ENCODE results near the gene HOTAIR.

Gene HOTAIR

DNA sequence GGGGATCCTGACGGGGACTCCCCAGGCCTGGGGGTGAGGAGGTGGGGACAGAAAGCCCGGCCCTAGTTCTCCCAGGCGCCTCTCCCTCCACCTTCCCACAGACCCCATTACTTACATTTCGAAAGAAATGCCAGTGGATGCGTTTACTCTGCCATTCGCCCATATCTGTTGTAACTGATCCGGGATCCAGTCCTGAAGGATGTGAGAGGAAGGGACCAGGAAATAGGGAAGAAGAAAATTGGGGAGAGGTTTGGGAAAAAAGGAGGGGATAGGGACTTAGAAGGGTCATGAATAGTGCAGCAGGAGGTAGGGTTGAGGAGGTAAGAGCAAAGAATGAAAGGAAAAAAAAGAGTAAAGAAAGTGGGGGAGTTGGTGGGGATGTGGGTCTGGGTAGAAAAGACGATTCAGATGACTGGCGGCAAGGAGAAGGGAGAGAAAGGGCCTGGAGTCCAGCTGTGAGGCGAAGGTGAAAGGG is 18.9 kb downstream of the HOTAIR start:
- no peak for DNase-seq

DNA sequence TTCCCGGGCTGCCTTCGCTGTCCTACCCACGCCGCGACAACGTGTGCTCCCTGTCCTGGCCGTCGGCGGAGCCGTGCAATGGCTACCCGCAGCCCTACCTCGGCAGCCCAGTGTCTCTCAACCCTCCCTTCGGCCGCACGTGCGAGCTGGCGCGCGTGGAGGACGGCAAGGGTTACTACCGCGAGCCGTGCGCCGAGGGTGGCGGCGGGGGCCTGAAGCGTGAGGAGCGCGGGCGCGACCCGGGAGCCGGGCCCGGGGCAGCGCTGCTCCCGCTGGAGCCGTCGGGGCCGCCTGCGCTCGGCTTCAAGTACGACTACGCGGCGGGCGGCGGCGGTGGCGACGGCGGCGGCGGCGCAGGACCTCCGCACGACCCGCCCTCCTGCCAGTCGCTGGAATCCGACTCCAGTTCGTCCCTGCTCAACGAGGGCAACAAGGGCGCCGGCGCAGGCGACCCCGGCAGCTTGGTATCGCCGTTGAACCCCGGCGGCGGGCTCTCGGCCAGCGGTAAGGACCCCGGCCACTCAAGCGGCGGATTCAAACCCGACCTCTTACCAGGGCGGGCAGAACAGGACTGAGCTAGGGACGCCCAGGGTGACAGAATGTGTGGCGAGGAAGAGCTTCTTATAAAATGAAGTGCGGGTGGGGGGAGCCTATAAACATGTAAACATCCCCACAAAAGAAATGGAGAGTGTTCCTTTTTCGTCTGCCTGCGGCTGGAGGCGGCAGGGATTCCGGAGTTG is 19.5 kb downstream of the HOTAIR start:
- no peak for DNase-seq

DNA sequence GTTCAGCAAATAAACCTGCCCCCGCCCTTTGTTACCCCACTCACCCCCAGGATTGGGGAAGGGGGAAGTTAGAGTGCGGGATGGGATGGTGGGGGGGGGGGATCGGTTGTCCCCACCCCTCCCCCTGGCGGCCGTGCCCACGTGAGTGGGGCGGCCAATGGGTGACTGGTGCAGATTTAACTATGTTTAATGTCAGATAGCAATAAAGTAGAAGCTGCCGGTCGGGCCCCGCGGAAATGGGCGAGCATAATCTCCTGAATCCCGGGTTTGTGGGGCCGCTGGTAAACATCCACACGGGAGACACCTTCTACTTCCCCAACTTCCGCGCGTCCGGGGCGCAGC is 20.1 kb downstream of the HOTAIR start, which contains the start of gene HOXC12:
HOXC12 (plus strand) TSS at position 210 of the 342 bp plus-strand sequence; CDS start at position 237, 27 bp downstream.
- no peak for DNase-seq

DNA sequence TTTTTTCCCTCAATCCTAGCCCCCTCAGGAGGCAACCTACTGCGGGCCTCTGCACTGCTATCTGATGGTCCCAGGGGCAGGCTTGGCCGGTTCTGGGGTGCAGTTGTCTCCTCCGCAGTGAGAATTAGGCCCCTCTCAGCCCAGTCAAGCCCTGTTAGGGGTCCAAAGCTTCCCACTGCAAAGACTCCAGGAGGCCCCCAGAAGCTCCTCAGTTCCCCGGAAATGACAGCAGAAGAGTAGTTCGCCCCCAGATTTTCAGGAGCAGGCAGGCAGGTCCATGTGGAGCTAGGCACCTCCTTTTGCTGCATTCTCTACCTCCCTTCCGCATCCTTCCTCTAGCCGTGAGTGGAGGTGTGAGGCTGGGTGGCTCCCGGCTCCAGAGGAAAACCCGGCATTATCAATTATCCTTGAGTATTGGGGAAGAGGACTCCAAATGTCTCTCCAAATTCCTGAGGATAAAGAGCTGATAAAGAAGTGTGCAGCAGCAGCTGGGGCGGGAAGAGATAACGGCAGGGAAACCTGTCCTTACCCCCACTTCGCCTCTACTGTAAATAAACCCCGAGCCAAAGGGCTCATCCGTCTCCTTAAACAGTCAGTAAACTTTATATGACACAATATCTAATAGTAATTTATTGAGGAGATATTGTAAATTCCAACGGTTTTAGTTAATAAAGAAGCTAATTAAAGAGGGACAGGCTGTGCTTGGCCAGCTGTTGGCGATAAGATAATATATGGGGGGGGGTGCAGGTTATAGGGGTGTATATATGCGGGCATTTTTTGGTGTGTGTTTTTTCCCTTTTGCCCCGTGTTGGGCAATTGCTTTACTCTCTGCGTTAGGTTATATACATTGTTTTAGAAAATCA is 20.7 kb downstream of the HOTAIR start:
- no peak for DNase-seq

DNA sequence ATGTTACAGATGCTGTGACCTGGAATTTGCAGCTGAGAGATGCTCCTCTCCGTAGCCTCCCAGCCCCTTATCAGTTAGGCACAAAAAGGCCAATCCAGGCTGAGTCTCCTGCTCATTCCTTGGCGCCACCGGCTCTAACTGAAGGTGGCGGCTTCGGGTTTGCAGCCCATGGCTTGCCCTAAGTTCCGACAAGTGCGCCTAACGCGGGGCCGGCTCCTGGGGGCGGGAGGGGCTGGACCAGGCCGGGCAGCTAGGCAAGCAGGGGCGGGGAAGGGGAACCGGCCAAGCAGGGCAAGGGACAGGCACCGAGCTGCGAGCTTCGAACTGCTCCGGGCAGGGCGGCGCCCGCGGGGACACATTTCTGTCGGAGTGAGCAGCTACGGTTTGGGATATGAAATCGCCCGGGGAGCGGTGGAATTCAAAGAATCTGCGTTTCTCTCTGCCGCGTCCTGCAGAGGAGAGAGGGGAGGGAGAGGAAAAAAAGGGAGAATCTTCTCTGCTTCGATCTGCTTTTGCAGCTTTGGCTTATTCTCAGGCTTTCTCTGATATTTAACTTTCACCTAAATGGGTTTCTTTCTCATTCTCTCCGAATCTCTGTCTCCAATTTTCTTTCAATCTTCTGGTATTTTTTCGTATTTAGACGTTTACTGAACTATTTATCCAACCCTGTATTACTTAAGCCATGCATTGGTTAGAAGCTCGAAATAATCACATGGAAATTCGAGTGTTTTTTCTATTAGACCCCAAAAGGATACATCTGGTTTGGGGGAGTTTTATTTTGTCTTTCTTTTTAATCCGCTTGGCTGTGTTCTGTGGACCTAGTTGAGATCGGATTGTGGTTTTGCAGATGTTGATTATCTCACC is 21.7 kb downstream of the HOTAIR start:
- no peak for DNase-seq

DNA sequence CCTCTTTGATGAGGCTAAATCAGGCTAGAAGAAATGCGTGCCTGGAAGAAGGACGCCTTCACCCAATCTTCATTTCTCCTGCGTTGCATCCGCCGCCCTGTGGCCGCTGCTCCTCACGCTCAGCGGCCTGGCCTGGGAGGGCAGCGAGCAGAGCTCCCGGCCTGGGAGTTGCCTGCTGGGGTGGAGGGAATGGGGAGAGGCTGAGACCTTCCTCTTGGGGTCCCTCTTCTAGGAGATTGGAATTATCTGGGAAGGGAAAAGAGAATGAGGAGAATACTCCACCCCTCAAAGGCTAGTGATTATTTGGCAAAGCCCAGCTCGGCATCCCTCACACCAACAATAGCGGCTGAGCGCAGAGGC is 22.4 kb downstream of the HOTAIR start:
- no peak for DNase-seq

DNA sequence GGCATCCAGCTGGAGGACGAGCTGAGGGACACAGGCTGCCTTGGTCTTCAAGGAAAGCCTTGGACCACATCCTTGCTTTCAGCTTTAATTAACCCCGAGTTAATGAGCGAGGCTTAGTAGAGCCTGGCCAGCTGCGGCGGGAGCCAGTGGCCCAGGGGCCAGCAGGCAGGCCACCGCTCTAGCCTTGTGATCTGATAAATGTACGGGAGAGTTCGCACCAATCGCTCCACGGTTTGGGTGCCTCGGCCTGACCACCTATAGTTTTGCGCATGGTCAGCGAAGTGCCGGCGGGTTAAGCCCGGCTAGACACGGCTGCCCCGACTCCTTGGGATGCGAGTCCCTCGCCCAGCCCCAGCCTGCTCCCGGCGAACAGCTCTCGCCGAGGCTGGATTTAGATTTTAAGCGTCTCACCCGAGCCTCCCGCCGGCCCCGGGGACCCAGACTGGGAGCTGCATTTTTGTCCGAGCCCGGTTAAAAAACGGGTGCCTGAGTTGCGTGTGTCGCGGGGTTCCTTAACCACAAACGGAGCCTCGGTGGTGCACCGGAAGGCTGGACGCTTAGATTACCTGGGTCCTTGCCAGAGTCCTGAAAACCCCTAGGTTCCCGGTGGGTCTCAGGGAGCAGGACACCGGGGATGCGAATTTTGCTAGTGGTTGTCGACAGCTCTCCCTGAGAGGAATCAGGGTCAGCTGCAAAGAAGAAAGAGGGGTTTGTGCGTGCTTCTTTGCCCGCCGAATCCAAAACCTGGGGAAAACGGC is 23.0 kb downstream of the HOTAIR start:
- no peak for DNase-seq

DNA sequence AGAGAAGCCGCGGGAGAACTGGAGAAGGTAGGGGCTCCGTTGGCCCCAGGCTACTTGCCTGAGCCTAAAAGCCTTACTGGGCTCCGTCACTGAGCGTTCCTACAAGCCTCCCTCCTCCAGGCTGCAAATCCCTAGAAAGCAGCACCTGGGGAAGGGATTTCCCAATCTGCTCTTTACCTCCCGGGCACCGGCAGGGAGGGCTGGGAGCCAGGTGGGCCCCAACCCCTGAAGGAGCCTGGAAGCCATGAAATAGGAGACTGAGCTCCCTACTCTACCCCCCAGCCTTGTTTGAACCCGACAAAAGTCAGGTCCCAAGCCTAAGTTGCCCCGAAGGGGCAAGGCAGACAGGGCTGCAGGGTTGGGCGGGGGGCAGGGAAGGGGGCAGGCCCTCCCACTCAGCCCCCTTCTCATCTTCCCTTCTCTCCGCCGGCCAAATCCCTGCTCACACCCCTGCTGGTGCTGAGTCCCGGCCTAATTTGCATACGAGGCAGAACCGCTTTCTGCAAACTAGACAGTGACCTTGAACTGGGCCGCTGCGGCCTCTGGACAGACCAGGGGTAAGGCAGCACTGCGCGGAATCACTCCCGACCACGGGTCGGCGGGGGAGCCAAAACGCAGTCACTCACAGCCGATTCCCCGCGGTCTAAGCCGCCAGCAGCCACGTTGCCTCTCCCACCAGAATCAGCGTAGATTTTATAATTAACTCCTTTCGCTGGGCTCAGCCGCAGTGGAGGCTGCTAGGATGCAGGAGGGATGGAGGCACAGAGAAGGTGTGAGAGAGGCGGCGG is 23.8 kb downstream of the HOTAIR start:
- DNase-seq = no peak

DNA sequence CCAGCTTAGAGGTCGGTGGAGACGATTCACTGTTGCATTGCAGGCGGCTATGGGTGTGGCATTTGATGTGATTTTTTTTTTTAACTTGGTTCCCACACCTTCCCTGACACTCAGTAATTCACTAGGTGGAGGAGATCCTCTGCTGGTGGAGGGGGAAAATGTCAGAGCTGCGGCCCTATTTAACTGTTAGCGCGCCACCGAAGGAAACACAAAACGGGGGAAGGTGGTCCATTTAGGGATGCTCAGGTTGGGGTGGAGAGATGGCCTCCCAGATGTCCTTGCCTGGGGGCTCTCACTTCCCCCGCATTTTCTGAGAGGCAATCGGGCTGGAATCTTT is 24.3 kb downstream of the HOTAIR start:
- DNase-seq = no peak

DNA sequence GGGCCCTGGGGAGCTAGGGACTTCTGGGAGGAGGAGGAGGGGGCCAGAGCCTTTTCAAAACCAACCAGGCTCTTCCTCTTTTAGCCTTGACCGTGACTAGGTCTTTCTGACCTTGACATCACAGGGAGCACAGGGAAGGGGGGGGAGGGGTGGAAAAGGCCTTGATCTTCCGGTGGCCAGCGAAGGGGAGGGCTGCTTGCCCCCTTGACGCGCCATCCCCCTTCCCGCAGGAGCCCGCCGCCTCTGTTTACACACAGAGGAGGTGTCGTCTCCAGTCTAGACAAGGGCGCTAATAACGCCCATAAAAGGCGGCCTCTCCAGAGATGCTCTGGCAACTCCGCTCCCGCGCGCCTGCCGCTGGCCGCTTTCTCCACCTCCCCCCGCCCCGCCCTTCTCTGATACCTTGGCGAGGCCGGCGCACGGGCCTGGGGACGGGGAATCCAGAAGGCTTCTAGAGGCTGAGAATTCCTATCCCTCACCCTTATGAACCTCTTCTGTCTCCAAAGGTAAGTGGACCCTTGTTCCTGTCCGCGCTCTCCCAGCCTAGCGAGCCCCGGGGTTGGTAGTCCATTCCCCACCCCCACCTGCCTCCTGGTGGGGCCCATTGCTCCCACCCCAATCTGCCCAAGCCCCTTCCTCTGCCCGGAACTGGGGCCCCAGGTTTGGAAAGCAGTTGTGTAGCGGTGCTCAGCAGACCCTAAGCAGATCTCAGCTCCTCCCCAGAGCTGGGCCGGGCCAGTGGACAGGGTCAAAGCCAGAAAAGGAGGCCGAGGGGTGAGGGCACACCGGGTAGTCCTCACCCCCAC is 24.9 kb downstream of the HOTAIR start:
- DNase-seq = peak in 1 of 2 experiments; percentile 4

DNA sequence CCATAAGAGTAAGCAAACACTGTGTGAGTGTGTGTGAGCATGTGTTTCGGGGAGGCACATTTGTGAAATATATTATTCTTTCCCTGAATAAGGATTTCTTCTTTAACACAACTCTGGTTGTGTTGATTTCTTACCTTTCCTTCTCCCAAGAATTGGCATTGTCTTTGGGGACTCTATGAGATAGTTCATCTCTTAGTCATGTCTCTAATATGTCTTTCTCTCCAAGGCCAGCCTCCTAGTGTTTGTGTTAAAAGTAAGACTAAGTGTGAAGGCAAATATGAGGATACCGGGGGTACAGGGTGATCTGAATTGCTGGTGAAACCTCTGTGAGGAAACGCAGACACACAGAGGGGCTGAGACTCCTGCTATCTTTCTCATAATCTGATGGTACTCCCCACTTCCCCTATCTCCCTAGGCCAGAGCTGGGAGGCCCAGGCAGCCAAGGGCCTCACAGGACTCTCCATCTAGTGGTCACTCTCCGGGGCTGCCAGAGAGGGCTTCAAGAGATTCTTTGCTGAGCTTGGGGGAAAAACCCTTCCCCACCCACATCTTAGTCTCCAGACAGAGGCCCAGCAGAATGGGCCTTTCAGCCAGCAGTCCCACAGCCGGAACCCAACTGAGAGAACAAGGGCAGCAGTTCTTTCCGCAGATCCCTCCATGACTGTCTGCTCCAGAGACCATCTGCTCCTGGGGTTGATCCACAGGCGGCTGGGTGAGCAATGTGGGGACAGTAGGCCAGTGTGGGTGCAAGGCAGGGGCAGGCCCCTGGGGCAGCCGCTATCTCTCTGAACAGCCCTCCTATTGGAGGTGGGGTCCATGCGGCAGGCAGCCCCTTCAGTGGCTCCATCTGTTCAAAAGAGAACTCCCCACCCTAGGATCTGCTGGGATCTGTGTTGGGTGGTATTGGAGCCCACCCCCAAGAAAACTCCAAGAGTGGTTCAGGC is 25.8 kb downstream of the HOTAIR start:
- no peak for DNase-seq

DNA sequence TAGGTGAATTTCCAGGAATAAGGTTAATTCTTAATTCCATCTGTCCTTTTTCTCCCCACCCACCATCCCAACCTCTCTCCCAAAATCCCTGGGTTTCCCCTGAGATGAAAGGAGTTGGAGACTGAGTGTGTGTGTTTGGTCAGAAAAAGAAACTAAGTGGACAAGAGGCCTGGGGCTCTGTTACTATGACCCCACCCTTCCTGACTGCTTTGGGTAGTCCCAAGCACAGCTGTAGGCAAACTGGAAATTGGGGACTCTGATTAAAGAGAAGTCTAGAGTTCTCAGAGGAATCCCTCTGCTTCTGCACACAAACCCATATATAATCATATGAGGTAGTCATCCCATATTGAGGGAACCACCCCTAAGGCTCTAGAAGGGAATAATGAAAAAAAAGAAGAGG is 27.0 kb downstream of the HOTAIR start:
- no peak for DNase-seq

DNA sequence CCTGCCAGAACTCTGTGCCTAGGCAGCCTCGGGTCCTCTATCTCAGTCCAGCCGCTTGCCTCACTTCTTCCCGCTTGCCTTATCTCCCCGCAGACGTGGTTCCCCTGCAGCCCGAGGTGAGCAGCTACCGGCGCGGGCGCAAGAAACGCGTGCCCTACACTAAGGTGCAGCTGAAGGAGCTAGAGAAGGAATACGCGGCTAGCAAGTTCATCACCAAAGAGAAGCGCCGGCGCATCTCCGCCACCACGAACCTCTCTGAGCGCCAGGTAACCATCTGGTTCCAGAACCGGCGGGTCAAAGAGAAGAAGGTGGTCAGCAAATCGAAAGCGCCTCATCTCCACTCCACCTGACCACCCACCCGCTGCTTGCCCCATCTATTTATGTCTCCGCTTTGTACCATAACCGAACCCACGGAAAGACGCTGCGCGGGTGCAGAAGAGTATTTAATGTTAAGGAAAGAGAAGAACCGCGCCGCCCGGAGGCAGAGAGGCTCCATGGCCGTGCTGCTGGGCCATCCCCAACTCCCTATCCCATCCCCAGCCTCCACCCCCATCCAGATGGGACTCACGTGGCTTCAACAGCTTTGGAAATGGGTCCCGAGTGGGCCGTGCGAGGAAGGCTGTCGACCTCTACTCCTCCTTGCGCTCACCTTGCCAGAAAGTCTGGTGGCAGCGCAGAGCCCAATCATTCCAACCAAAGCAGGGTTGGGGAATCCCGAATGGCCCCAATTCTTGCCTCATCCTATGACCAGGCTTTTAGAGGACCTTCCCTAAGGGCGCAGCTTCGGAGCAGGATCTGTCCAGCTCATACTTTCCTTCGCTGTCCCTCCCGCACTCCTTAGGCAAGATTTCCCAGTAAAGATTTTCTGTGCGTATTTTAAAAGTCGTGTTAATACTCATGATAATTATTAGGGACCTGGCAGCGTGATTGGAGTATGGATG is 29.6 kb downstream of the HOTAIR start:
- no peak for DNase-seq

DNA sequence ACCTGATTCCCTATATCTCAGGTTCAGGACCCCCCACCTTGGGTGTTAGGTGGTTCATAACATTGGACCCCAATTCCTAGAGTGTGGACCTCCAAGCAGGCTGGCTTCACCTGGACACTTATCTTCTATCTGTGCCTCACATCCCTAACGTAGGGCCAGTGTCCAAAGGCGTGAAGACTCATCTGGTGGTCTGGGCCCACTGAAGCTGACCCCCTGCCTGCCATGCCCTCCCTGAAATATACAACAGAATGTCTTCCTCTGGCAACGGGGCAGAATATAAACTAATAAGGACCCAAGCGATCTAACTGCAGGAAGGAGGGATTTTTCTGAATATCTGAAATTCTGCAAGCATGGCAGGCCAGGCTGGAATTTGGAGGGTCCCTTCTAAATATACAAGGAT is 30.5 kb downstream of the HOTAIR start:
- DNase-seq = no peak

DNA sequence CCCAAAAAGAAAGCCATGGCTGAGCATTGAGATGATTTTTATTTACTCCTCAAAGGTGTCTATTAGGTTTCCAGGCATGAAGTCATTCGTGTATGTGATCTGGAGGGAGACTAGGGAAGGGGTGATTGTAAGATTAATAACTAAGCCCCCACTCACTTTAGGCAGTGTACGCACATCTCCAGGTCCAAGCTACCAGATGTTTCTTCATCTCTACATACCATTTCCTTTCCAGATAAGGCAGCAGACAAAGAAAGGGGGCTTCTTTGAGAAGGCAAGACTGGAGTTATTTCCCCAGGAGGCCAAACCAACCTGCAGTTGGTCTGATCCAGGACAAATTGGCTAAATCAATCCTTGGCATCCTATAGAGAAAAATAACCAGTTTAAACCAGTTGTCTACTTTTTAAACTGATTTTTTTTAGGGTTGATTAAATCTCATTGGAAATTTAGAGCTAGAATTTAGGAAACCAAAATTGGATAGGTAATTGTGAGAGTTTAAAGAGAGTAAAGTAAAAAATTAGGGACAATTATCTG is 32.2 kb downstream of the HOTAIR start:
- DNase-seq = no peak

DNA sequence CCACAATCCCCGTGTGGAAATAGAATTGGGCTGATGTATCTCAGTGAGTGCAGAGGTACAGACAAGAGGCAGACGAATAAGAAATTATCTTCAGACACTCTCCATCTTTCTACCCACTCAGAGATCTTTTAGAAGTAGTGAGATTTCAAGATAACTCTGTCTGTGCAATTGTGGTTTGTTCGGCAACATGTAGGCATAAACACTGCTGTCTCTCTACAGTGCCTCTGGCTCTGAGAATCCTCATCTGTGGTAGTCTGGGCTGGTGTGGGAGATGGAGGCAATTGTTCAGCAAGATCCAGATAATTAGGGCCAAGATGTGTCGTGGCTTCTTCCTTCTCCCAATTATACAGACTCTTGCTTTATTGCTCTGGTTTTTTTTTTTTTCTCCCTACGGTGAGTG is 33.0 kb downstream of the HOTAIR start:
- no peak for DNase-seq

DNA sequence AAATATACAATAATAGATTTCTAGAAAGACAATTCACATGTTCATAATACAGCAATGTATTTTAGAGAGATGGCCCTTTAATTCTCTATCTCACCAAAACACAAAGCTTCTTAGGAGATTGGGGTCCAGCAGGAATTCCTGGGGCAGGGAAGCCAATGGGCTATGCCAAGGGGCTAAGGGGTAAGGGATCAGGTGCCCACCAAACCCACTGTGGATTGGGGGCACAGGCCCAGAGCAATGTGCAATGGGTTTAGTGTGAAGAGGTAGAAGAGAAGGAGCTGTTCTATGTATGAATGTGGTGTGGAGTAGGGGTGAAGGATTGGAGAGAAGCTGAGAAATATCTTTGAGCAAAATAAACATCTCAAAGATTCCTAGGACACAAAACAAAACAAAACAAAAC is 33.6 kb downstream of the HOTAIR start:
- DNase-seq = no peak

DNA sequence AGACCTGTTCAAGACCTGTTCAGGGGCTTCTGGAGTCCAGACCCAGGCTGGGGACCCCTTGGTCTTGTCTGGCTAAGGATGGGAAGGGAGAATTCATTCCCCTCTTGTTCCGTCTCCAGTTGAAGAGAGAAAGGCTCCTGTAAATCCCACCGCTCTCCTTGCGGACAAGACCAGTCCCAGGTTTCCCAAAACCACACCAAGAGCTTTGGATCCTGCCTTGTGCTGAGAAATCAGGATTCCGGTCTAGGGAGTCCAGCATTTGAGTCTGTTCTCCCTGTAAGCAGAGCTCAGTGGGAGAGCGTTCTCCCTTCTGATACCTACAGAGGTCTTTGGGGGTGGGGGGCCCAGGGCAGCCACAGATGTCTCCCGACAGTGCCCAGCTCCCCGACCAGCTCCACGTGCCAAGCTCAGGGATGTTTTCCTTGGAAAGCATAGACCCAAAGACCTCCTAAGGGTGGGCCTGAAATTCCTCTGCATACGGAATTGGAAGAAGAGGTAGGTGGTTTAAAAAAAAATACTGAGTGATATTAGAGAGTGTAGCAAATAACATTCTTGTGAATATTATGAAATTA is 34.2 kb downstream of the HOTAIR start:
- no peak for DNase-seq
